ENCODE measurements around the gene SAP130.

The SAP130 gene

GRCh38 chr2:128062571-128062970, 34.7 kb upstream of the SAP130 start:
- no peak overlapping the region for H3K4me3 ChIP-seq (ENCODE audit: low read depth, low read length)
- no peak for TF ChIP-seq POLR2A (IDR thresholded peaks at IDR 0.05; ENCODE audit: extremely low read depth, insufficient read length)
- TF ChIP-seq MAX (IDR thresholded peaks at IDR 0.05; ENCODE audit: low read depth, low read length) = no peak
- no peak for TF ChIP-seq MYC (IDR thresholded peaks at IDR 0.05; ENCODE audit: low read depth, low read length)
- no peak for TF ChIP-seq CTCF (IDR thresholded peaks at IDR 0.05; ENCODE audit: low read depth, low read length)
- DNase-seq (ENCODE audit: low read depth) = no peak

GRCh38 chr2:128058114-128058513, 30.3 kb upstream of the SAP130 start:
- no peak for TF ChIP-seq MAX (IDR thresholded peaks at IDR 0.05; ENCODE audit: low read depth, low read length)
- TF ChIP-seq MYC (IDR thresholded peaks at IDR 0.05; ENCODE audit: low read depth, low read length) = no peak
- no peak for TF ChIP-seq CTCF (IDR thresholded peaks at IDR 0.05; ENCODE audit: low read depth, low read length)
- no peak for TF ChIP-seq POLR2A (IDR thresholded peaks at IDR 0.05; ENCODE audit: extremely low read depth, insufficient read length)
- no peak overlapping the region for H3K4me3 ChIP-seq (ENCODE audit: low read depth, low read length)
- DNase-seq (ENCODE audit: low read depth) = no peak

- H3K4me3 ChIP-seq (ENCODE audit: low read depth, low read length) = no peak overlapping the region
- TF ChIP-seq CTCF (IDR thresholded peaks at IDR 0.05; ENCODE audit: low read depth, low read length) (no peak), MYC (IDR thresholded peaks at IDR 0.05; ENCODE audit: low read depth, low read length) (no peak), MAX (IDR thresholded peaks at IDR 0.05; ENCODE audit: low read depth, low read length) (no peak), POLR2A (IDR thresholded peaks at IDR 0.05; ENCODE audit: extremely low read depth, insufficient read length) (no peak)
- no peak for DNase-seq (ENCODE audit: low read depth)
Measured at GRCh38 chr2:128057334-128057733, 29.5 kb upstream of the SAP130 start.

- no peak for DNase-seq (ENCODE audit: low read depth)
- peak; percentile 8 for TF ChIP-seq CTCF (IDR thresholded peaks at IDR 0.05; ENCODE audit: low read depth, low read length)
- no peak for TF ChIP-seq MAX (IDR thresholded peaks at IDR 0.05; ENCODE audit: low read depth, low read length)
- no peak for TF ChIP-seq MYC (IDR thresholded peaks at IDR 0.05; ENCODE audit: low read depth, low read length)
- no peak for TF ChIP-seq POLR2A (IDR thresholded peaks at IDR 0.05; ENCODE audit: extremely low read depth, insufficient read length)
- H3K4me3 ChIP-seq (ENCODE audit: low read depth, low read length) = no peak overlapping the region
Measured at GRCh38 chr2:128054104-128054885, 26.4 kb upstream of the SAP130 start.

- H3K4me3 ChIP-seq (ENCODE audit: low read depth, low read length) = no peak overlapping the region
- DNase-seq (ENCODE audit: low read depth) = no peak
- TF ChIP-seq MYC (IDR thresholded peaks at IDR 0.05; ENCODE audit: low read depth, low read length) (no peak), CTCF (IDR thresholded peaks at IDR 0.05; ENCODE audit: low read depth, low read length) (no peak), MAX (IDR thresholded peaks at IDR 0.05; ENCODE audit: low read depth, low read length) (no peak), POLR2A (IDR thresholded peaks at IDR 0.05; ENCODE audit: extremely low read depth, insufficient read length) (no peak)
Measured at GRCh38 chr2:128053331-128053730, 25.5 kb upstream of the SAP130 start.
